Endothelial cell of umbilical vein (primary cell): ENCODE data around the gene TMEM125. TPM values are rescaled to one million over a fixed set of nuclear protein-coding genes. Genes with fewer than 3 reads are reported as not detected.

Experiments
- BruUV-seq: library from RNA; stranded (reverse); fragments of 400-500 nt; replicated peaks from 2 replicates; lab custom pipeline; 2021; lab: Mats Ljungman, UMichigan
- CTCF ChIA-PET: fragments of 300-600, 350-600 bp; sonication (Branson Sonifier 250); formaldehyde crosslinking; loops from one replicate; lab custom pipeline; 2021; ENCODE audit warnings: antibody characterized with exemption, inconsistent platforms; lab: Charles Lee
- POLR2A ChIA-PET: fragments of 300-600, 350-600 bp; sonication (Branson Sonifier 250); formaldehyde crosslinking; loops from one replicate; lab custom pipeline; 2021; ENCODE audit warnings: antibody characterized with exemption, inconsistent platforms; lab: Charles Lee
- DNase-seq: peaks from one replicate; pipeline ENCODE4 v3.0.0-alpha.2; 2011; ENCODE audit warnings: low read depth, low spot score
- FAIRE-seq: peaks from 2 replicates; lab custom pipeline; 2011; peaks lifted over from hg19 to GRCh38; lab: Jason Lieb, UNC
- H2AFZ ChIP-seq: 2 replicates; pipeline ENCODE4 v1.6.0; 2012; ENCODE audit warnings: low read depth, low read length, control low read depth, inconsistent platforms
- H3K27ac ChIP-seq: 2 replicates; pipeline ENCODE4 v1.5.1; 2011; ENCODE audit warnings: low read depth, mild to moderate bottlenecking, control low read depth, low read length, moderate library complexity; ENCODE audit not compliant: insufficient read depth
- H3K27me3 ChIP-seq, 2 experiments: 2 replicates each; pipeline versions ENCODE4 v1.6.0 to v1.6.1; 2011; ENCODE audit warnings: low read length in 2 of 2, mixed read lengths in 1 of 2; ENCODE audit not compliant: control insufficient read depth in 2 of 2, insufficient read depth in 2 of 2
- H3K36me3 ChIP-seq, 2 experiments: 2 replicates in 1 of 2; 3 replicates in 1 of 2; pipeline ENCODE4 v1.5.1; 2011; ENCODE audit warnings: low read length in 2 of 2, mild to moderate bottlenecking in 1 of 2, moderate library complexity in 1 of 2; ENCODE audit not compliant: control insufficient read depth in 2 of 2, insufficient read depth in 2 of 2; ENCODE audit errors: extremely low read depth in 1 of 2
- H3K4me1 ChIP-seq: 3 replicates; pipeline ENCODE4 v1.5.1; 2011; ENCODE audit warnings: mild to moderate bottlenecking, low read length; ENCODE audit not compliant: control insufficient read depth, insufficient read depth; ENCODE audit errors: extremely low read depth
- H3K4me2 ChIP-seq: 2 replicates; pipeline ENCODE4 v1.6.1; 2011; ENCODE audit warnings: low read length, control low read depth, mixed read lengths; ENCODE audit not compliant: insufficient read depth
- H3K4me3 ChIP-seq, 3 experiments: fragments of 200-600 bp in 1 of 3; sonication (generic), shearing (Covaris generic) in 1 of 3; replicated peaks in 1 of 3; 2 replicates each; pipeline ENCODE4 v1.5.1; 2011 to 2016; ENCODE audit warnings: control low read depth in 3 of 3, low read length in 3 of 3, mild to moderate bottlenecking in 2 of 3, inconsistent platforms in 1 of 3, low read depth in 1 of 3, moderate library complexity in 1 of 3; ENCODE audit not compliant: insufficient read depth in 1 of 3
- H3K79me2 ChIP-seq: 2 replicates; pipeline ENCODE4 v1.6.0; 2012; ENCODE audit warnings: low read length, inconsistent platforms; ENCODE audit not compliant: control insufficient read depth, insufficient read depth
- H3K9ac ChIP-seq: replicated peaks from 2 replicates; pipeline ENCODE3; 2011; ENCODE audit warnings: low read length, control low read depth; ENCODE audit not compliant: insufficient read depth; ENCODE audit errors: extremely low read depth
- H3K9me1 ChIP-seq: replicated peaks from 3 replicates; pipeline ENCODE4 v1.6.0; 2011; ENCODE audit warnings: mild to moderate bottlenecking, low read length; ENCODE audit not compliant: control insufficient read depth, insufficient read depth; ENCODE audit errors: extremely low read depth
- H3K9me3 ChIP-seq: replicated peaks from 2 replicates; pipeline ENCODE4 v1.5.1; 2012; ENCODE audit warnings: low read length, inconsistent platforms; ENCODE audit not compliant: control insufficient read depth, insufficient read depth
- H4K20me1 ChIP-seq: replicated peaks from 2 replicates; pipeline ENCODE3; 2011; ENCODE audit warnings: mild to moderate bottlenecking, low read length; ENCODE audit not compliant: control insufficient read depth, insufficient read depth; ENCODE audit errors: extremely low read depth
- CTCF ChIP-seq, 2 donors: IDR thresholded peaks; 1 replicate in 1 of 2; 2 replicates in 1 of 2; pipeline ENCODE4 v1.5.1; 2011; ENCODE audit warnings: low read length in 2 of 2, mild to moderate bottlenecking in 2 of 2, moderate library complexity in 2 of 2, control low read depth in 1 of 2, inconsistent platforms in 1 of 2, low read depth in 1 of 2; ENCODE audit not compliant: insufficient read depth in 1 of 2; ENCODE audit errors: extremely low read depth in 1 of 2
- EZH2 ChIP-seq: IDR thresholded peaks from 2 replicates; pipeline ENCODE4 v1.6.1; 2012; ENCODE audit warnings: borderline replicate concordance, low read depth, mild to moderate bottlenecking, moderate library complexity, low read length, inconsistent platforms; ENCODE audit not compliant: severe bottlenecking
- FOS ChIP-seq: IDR thresholded peaks from 2 replicates; pipeline ENCODE4 v1.6.1; 2011; ENCODE audit warnings: mild to moderate bottlenecking, low read length, moderate library complexity, borderline replicate concordance; ENCODE audit not compliant: insufficient read depth
- GATA2 ChIP-seq: IDR thresholded peaks from 2 replicates; pipeline ENCODE4 v1.7.0; 2011; ENCODE audit warnings: low read depth, mild to moderate bottlenecking, moderate library complexity, mixed read lengths, low read length; ENCODE audit not compliant: insufficient read length, insufficient read depth
- JUN ChIP-seq: IDR thresholded peaks from 2 replicates; pipeline ENCODE4 v1.6.1; 2011; ENCODE audit warnings: borderline replicate concordance, low read depth; ENCODE audit not compliant: insufficient read length, insufficient read depth
- MAX ChIP-seq: IDR thresholded peaks from 2 replicates; pipeline ENCODE4 v1.6.1; 2011; ENCODE audit not compliant: insufficient read depth, insufficient read length
- MYC ChIP-seq: IDR thresholded peaks from one replicate; pipeline ENCODE4 v1.6.1; 2011; ENCODE audit warnings: mild to moderate bottlenecking, low read depth, low read length
- POLR2A ChIP-seq: IDR thresholded peaks from 2 replicates; pipeline ENCODE4 v1.6.1; 2012; ENCODE audit warnings: low read depth, mild to moderate bottlenecking, control low read depth, low read length
- POLR2AphosphoS5 ChIP-seq: IDR thresholded peaks from 2 replicates; pipeline ENCODE4 v1.6.1; 2012; ENCODE audit warnings: low read depth, mild to moderate bottlenecking, control low read depth, low read length, moderate library complexity; ENCODE audit not compliant: insufficient read depth
- dilution Hi-C: fragments of 300-500 bp; cut with MboI; formaldehyde crosslinking; loops from one replicate; pipeline ENCODE4 v1.15.0; 2019; ENCODE audit warnings: low sequenced_read_pairs; ENCODE audit not compliant: extremely low pct_ligation_motif_present
- intact Hi-C: fragments of 100-400 bp; cut with micrococcal nuclease; formaldehyde crosslinking; loops from one replicate; pipeline ENCODE4 v1.10.0; 2022
- polyA plus RNA-seq, 4 experiments: library from polyadenylated mRNA; depleted of rRNA in 3 of 4; stranded (reverse) in 3 of 4; unstranded in 1 of 4; fragments of >200 nt; gene quantifications; 2 replicates each; pipeline versions ENCODE4 v1.2.1 to v1.2.3, GENCODE V29; 2011 to 2012; ENCODE audit warnings: missing spikeins in 1 of 4
- total RNA-seq: library from RNA; stranded (reverse); gene quantifications from 2 replicates; pipeline ENCODE4 v1.2.3, GENCODE V29; 2021

The TMEM125 gene
- total and polyA plus RNA-seq, 2 donors (not counting 3 experiments of a cell fraction or from before 2014, with no cell fraction given) = 0.17 TPM; not detected in 1

- TF ChIP-seq POLR2A = no peak
- TF ChIP-seq MAX = no peak
- TF ChIP-seq POLR2AphosphoS5 = no peak
- no peak for TF ChIP-seq MYC
- no peak for TF ChIP-seq GATA2
- TF ChIP-seq CTCF (IDR thresholded peaks at IDR 0.05; ENCODE audit: extremely low read depth in 1 of 2, insufficient read depth in 1 of 2, low read depth in 1 of 2, low read length in 2 of 2) = no peak
- TF ChIP-seq FOS = no peak
- TF ChIP-seq EZH2 = no peak
- TF ChIP-seq JUN = no peak
- no peaks in the 10 kb centered on the region for H3K9me3 ChIP-seq
- intact Hi-C loops = no loop called here
- H2AFZ ChIP-seq = no peak overlapping the region
- H3K79me2 ChIP-seq = no peaks in the 10 kb centered on the region
- dilution Hi-C loops = no loop called here
- H4K20me1 ChIP-seq = no peaks in the 10 kb centered on the region
- no peak overlapping the region for H3K9ac ChIP-seq
- H3K4me2 ChIP-seq = no peak overlapping the region
- DNase-seq = no peak
- ChIA-PET CTCF (interaction anchor here (1.0 kb wide), 2 partner anchors 23 to 192 kb away, joined by 3 read pairs; no protein-coding TSS in a partner anchor), POLR2A (no interaction called here)
- no peak overlapping the region for H3K4me3 ChIP-seq
- H3K9me1 ChIP-seq = no peaks in the 10 kb centered on the region
- no peak for FAIRE-seq
- no peak overlapping the region for H3K27ac ChIP-seq
- no TSS peak for BruUV-seq
- H3K27me3 ChIP-seq = peaks cover 0 to 2% of the 10 kb centered on the region in 2 experiments
- H3K36me3 ChIP-seq = no peaks in the 10 kb centered on the region
- H3K4me1 ChIP-seq = no peaks in the 10 kb centered on the region
Observed at GRCh38 chr1:43265431-43265830, 4.4 kb upstream of the TMEM125 start.
